GM10248 (cell line): ENCODE data around the gene FBXW12.

Source experiments
- CTCF ChIA-PET: fragments of 300-600 bp; sonication (Branson Sonifier 250); formaldehyde crosslinking; extraction: SDS; loops from one replicate; lab custom pipeline; 2021; ENCODE audit warnings: antibody characterized with exemption; lab: Yijun Ruan, JAX
- POLR2A ChIA-PET: fragments of 350-650 bp; sonication (Branson Sonifier 250); formaldehyde crosslinking; extraction: SDS; loops from one replicate; lab custom pipeline; 2020; ENCODE audit warnings: antibody characterized with exemption; lab: Yijun Ruan, JAX
- DNase-seq: peaks from one replicate; pipeline ENCODE4 v3.0.0; 2012; ENCODE audit errors: extremely low spot score
- CTCF ChIP-seq: IDR thresholded peaks from 2 replicates; pipeline ENCODE4 v1.5.1; 2012; ENCODE audit warnings: mild to moderate bottlenecking, low read depth; ENCODE audit errors: extremely low read depth, missing control alignments, control extremely low read depth

FBXW12 gene

GRCh38 chr3:48431224-48432029 lies 59.4 kb downstream of the FBXW12 start:
- ChIA-PET CTCF (interaction anchor here (0.9 to 22.2 kb wide), 8 partner anchors 8 to 237 kb away, joined by 3 to 863 read pairs (median 4); partner anchors contain the start of genes CCDC51 and TMA7), POLR2A (interaction anchor here (0.9 kb wide), 1 partner anchor 14 kb away, joined by 3 read pairs; no protein-coding TSS in a partner anchor)
- TF ChIP-seq CTCF: no peak
- DNase-seq: no peak

DNA sequence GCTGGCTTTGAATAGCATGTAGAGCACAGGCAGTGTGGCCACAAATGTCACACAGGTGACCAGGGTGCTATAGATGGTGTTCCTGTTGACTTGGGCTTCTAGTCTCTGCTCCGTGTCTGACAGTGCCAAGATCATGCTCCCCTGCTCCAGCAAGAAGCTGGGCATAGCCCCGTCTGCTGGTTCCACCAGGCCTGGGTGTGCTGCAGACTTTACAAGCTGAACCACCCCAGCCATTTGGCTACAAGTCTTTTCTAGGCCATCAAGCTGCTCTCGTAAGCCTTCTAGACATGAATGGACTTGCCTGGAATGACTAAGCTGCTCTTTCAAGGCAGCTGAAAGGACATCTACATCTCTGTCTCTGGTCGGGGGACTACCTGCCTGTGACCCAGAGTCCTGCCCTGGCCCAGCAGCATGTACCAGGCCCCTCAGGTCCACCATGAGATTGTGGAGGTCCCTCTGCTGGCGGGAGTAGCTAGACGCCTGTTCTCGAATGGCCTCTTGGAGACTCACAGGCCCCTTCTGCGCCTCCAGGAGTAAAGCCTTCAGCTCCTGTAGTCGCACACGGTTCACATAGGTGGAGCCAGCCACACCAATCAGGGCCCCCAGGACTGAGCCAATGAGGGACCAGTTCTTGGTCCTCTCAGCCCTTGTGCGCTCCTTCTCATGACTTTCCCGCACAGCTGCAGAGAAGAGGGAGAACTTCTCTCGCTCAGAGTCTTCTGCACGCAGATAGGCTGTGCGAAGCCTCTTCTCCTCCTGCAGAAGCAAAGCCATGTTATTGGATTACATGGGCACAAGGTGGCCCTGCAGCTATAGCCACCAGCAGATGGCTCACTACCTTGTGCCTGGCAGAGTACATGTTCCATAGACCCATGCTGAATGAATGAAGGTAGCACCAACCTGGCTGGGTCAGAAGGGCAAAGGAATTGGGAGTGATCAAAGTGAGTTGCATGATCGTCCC lies 60.7 kb downstream of the FBXW12 start:
- TF ChIP-seq CTCF: peak; percentile 28
- no peak for DNase-seq
- ChIA-PET CTCF (interaction anchor here (1.0 to 22.2 kb wide), 15 partner anchors 12 to 910 kb away, joined by 3 to 863 read pairs (median 4); partner anchors contain the start of genes ATRIP and SLC26A6), POLR2A (interaction anchor here (0.9 kb wide), 1 partner anchor 12 kb away, joined by 3 read pairs; no protein-coding TSS in a partner anchor)

GRCh38 chr3:48433472-48434118 lies 61.6 kb downstream of the FBXW12 start:
- TF ChIP-seq CTCF: no peak
- CTCF ChIA-PET: interaction anchor here (1.0 to 22.2 kb wide), 12 partner anchors 21 to 911 kb away, joined by 3 to 863 read pairs (median 4); a partner anchor contains a TSS
- POLR2A ChIA-PET: no interaction called here
- no peak for DNase-seq

- CTCF ChIA-PET: interaction anchor here (1.0 to 22.2 kb wide), 10 partner anchors 22 to 240 kb away, joined by 3 to 863 read pairs (median 18); no protein-coding TSS in a partner anchor
- no peak for DNase-seq
- POLR2A ChIA-PET: no interaction called here
- no peak for TF ChIP-seq CTCF
These were observed 62.7 kb downstream of the FBXW12 start for GRCh38 chr3:48434591-48435222.

DNA sequence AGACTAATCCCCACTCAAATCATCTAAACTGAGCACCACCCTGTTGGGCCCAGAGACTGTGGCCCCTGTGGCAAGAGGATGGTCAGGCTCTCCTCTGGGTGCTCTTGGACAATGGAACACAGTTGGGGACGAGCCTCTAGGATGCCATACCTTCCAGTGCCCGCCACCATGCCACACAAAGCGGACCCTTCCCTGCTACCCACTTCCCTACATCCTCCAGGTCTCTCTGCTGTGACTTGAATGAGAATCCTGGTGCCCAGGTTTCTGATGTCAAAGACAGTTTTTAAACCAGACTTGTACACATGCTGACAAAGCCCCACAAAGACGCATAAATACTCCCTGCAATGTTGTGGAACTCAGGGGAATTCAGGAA lies 63.2 kb downstream of the FBXW12 start:
- ChIA-PET POLR2A (interaction anchor here (1.5 to 2.3 kb wide), 2 partner anchors 11 to 34 kb away, joined by 6 to 8 read pairs; partner anchors contain the start of gene ATRIP), CTCF (interaction anchor here (0.9 to 22.2 kb wide), 51 partner anchors 11 to 913 kb away, joined by 3 to 863 read pairs (median 11); partner anchors contain the start of genes ATRIP, CAMP, CDC25A and FBXW12)
- TF ChIP-seq CTCF: no peak
- no peak for DNase-seq
